CD4-positive, alpha-beta memory T cell (primary cell): ENCODE data around the gene GNPTAB. TPM values are rescaled to one million over a fixed set of nuclear protein-coding genes. Genes with fewer than 3 reads are reported as not detected.
"Not testable (repeated sequence)": the region's sequence is repeated elsewhere in the genome, so short reads cannot be mapped to it uniquely, and the experiment has no call there.

Experiments used
- CTCF ChIA-PET: fragments of 350-600 bp; sonication (Branson Sonifier 250); formaldehyde crosslinking; loops from one replicate; lab custom pipeline; 2021; ENCODE audit warnings: inconsistent platforms; ENCODE audit not compliant: partially characterized antibody; lab: Charles Lee
- POLR2A ChIA-PET: fragments of 350-600 bp; sonication (Branson Sonifier 250); formaldehyde crosslinking; loops from one replicate; lab custom pipeline; 2021; ENCODE audit not compliant: partially characterized antibody; lab: Charles Lee
- DNase-seq, 5 donors: peaks; one replicate each; pipeline versions ENCODE4 v3.0.0 to v3.0.0-alpha.2; 2020 to 2022; ENCODE audit warnings: mixed read lengths in 1 of 5
- H3K27ac ChIP-seq: one replicate; pipeline ENCODE4 v1.7.0; 2013; ENCODE audit warnings: low read depth, low read length
- H3K27me3 ChIP-seq: 2 replicates; pipeline ENCODE4 v1.7.0; 2013; ENCODE audit warnings: mild to moderate bottlenecking, low read length, moderate library complexity; ENCODE audit not compliant: insufficient read depth
- H3K36me3 ChIP-seq: 2 replicates; pipeline ENCODE4 v1.7.0; 2013; ENCODE audit warnings: mild to moderate bottlenecking, low read length, moderate library complexity; ENCODE audit not compliant: insufficient read depth
- H3K4me1 ChIP-seq: 2 replicates; pipeline ENCODE4 v1.7.0; 2013; ENCODE audit warnings: mild to moderate bottlenecking, low read length, moderate library complexity; ENCODE audit not compliant: insufficient read depth
- H3K4me3 ChIP-seq, 2 donors: one replicate each; pipeline ENCODE4 v1.7.0; 2013; ENCODE audit warnings: low read length in 2 of 2, mild to moderate bottlenecking in 1 of 2
- H3K9me3 ChIP-seq, 2 donors: one replicate each; pipeline ENCODE4 v1.7.0; 2013; ENCODE audit warnings: low read length in 2 of 2, control low read depth in 1 of 2; ENCODE audit not compliant: control insufficient read depth in 1 of 2
- H3K27ac Mint-ChIP-seq, 7 donors: one replicate each; pipeline ENCODE4 v1.8.0; 2020 to 2021; ENCODE audit warnings: mixed read lengths in 7 of 7, mild to moderate bottlenecking in 6 of 7, inconsistent platforms in 3 of 7, moderate library complexity in 3 of 7
- H3K27me3 Mint-ChIP-seq, 2 donors: one replicate each; pipeline ENCODE4 v1.8.0; 2020 to 2021; ENCODE audit warnings: mixed read lengths in 2 of 2
- H3K36me3 Mint-ChIP-seq, 2 donors: one replicate each; pipeline ENCODE4 v1.8.0; 2020 to 2021; ENCODE audit warnings: mixed read lengths in 2 of 2, inconsistent platforms in 1 of 2, mild to moderate bottlenecking in 1 of 2
- H3K4me1 Mint-ChIP-seq, 4 donors: one replicate each; pipeline ENCODE4 v1.8.0; 2020 to 2021; ENCODE audit warnings: mixed read lengths in 4 of 4, mild to moderate bottlenecking in 1 of 4
- H3K4me3 Mint-ChIP-seq, 8 donors: one replicate each; pipeline ENCODE4 v1.8.0; 2020 to 2021; ENCODE audit warnings: mixed read lengths in 8 of 8, mild to moderate bottlenecking in 7 of 8, moderate library complexity in 6 of 8, inconsistent platforms in 3 of 8
- H3K9me3 Mint-ChIP-seq, 8 donors: one replicate each; pipeline ENCODE4 v1.8.0; 2020 to 2021; ENCODE audit warnings: mixed read lengths in 8 of 8, mild to moderate bottlenecking in 5 of 8, inconsistent platforms in 3 of 8, moderate library complexity in 1 of 8
- intact Hi-C: fragments of 100-400 bp; cut with micrococcal nuclease; formaldehyde crosslinking; loops from one replicate; pipeline ENCODE4 v1.15.1; 2023
- polyA plus RNA-seq, 2 donors: library from polyadenylated mRNA; unstranded; fragments of 300-500 nt; fragmentation: Illumina TruSeq; gene quantifications; one replicate each; pipeline ENCODE4 v1.2.3, GENCODE V29; 2021
- total RNA-seq, 2 experiments: library from RNA; stranded (reverse); gene quantifications; one replicate each; pipeline ENCODE4 v1.2.3, GENCODE V29; 2021

The GNPTAB gene
- total and polyA plus RNA-seq, 4 experiments from 2014 or later: 15.3 to 42.8 (median 34.1) TPM

DNA sequence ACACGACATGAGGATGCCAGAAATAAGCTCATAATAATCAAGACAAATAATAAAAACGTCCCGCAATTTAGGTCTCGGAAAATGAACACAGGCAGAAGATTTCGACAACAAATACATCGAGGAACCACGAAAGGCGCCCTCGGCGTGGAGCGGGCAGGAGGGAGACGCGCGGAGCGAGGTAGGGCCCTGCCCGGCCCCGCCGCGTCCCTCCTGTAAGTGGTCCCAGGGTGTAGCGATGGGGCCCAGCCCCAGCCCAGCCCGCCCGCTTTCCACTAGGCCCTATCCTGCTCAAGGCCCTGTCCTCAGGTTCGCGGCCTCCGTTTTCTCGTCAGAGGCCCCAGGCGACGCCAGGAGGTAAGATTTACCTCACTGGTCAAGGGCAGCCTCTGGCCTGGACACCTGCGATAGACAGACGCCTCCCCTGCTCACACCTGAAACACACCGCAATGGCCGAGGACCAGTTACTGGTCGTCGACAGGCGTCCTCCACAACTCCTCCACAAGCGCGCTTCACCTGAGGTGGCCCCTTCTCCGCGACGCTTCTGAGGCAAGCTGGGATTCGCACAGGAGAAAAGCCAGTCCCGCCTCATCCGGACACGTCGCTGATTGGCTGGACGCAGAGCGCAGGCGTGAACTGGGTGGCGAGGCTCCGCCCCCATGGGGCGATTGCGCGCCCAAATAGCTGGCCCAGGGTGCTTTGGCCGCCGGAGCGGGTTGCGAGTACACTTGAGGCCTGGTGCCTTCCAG lies 91.7 kb downstream of the GNPTAB start, which contains the start of gene SYCP3:
Gene SYCP3, minus strand, starts transcription at position 543 of the 746 bp plus-strand sequence. CDS start 1,527 bp downstream, outside the sequence.
- peaks cover 17% of the 10 kb centered on the region in 2 donors for H3K36me3 Mint-ChIP-seq
- Histone ChIP-seq H3K4me3 (no peak within 1 kb of the TSS), H3K27me3 (no peaks in the 10 kb centered on the region), H3K36me3 (no peaks in the 10 kb centered on the region), H3K9me3 (no peaks in the 10 kb centered on the region), H3K4me1 (no peaks in the 10 kb centered on the region), H3K27ac (no peak within 1 kb of the TSS)
- no peak within 1 kb of the TSS for H3K27ac Mint-ChIP-seq
- H3K4me1 Mint-ChIP-seq: peaks cover 0 to 9% (median 3%) of the 10 kb centered on the region in 4 donors
- no peak within 1 kb of the TSS for H3K4me3 Mint-ChIP-seq
- ChIA-PET CTCF (no interaction called here), POLR2A (no interaction called here)
- H3K9me3 Mint-ChIP-seq: no peaks in the 10 kb centered on the region
- no peaks in the 10 kb centered on the region for H3K27me3 Mint-ChIP-seq
- no peak for DNase-seq
- intact Hi-C loops: no loop called here

DNA sequence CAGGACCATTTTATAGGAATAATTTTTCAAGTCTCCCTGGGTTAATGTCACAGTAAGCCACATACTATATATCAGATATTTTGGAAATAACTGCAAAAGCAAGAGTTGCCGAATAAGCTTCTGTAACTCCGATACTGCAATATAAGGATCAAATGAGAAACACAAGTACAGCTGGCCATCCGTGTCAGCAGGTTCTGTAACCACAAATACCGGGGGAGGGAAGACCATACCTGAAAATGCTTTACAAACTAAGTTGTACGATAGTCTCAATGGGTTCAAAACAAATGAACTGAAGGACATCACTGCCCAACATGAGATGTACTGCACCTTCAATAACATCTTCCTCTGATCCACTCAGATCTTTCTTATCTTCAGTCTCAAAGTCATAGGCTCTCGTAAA lies 93.3 kb downstream of the GNPTAB start:
- Mint-ChIP-seq H3K27me3 (no peaks in the 10 kb centered on the region), H3K4me1 (no peaks in the 10 kb centered on the region), H3K4me3 (no peak overlapping the region), H3K36me3 (peaks cover 8 to 14% of the 10 kb centered on the region in 2 donors), H3K27ac (no peak overlapping the region), H3K9me3 (no peaks in the 10 kb centered on the region)
- ChIA-PET POLR2A (no interaction called here), CTCF (interaction anchor here (0.9 kb wide), 1 partner anchor 22 kb away, joined by 3 read pairs; no protein-coding TSS in a partner anchor)
- Histone ChIP-seq H3K36me3 (no peaks in the 10 kb centered on the region), H3K9me3 (no peaks in the 10 kb centered on the region), H3K4me1 (no peaks in the 10 kb centered on the region), H3K4me3 (no peak overlapping the region), H3K27ac (no peak overlapping the region), H3K27me3 (no peaks in the 10 kb centered on the region)
- intact Hi-C loops: no loop called here
- DNase-seq: no peak

DNA sequence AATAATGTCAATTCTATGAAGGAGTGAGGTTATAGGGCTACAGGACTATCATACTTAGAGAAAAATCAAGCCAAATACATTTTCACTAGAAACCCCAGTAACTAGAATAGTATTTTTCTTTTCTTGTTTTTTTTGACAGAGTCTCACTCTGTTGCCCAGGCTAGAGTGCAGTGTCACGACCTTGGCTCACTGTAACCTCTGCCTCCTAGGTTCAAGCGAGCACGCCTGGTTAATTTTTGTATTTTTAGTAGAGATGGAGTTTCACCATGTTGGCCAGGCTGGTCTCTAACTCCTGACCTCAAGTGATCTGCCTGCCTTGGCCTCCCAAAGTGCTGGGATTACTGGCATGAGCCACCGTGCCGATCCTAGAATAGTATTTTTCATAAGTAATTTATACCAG lies 96.3 kb downstream of the GNPTAB start:
- DNase-seq, H3K27me3 ChIP-seq, H3K27ac ChIP-seq, H3K4me3 ChIP-seq, H3K9me3 ChIP-seq, H3K4me1 Mint-ChIP-seq, H3K9me3 Mint-ChIP-seq, intact Hi-C loops, CTCF ChIA-PET, H3K4me1 ChIP-seq, H3K27ac Mint-ChIP-seq, H3K27me3 Mint-ChIP-seq, H3K4me3 Mint-ChIP-seq, H3K36me3 ChIP-seq, POLR2A ChIA-PET: not testable (repeated sequence)
- peaks cover 13 to 20% of the 10 kb centered on the region in 2 donors for H3K36me3 Mint-ChIP-seq

DNA sequence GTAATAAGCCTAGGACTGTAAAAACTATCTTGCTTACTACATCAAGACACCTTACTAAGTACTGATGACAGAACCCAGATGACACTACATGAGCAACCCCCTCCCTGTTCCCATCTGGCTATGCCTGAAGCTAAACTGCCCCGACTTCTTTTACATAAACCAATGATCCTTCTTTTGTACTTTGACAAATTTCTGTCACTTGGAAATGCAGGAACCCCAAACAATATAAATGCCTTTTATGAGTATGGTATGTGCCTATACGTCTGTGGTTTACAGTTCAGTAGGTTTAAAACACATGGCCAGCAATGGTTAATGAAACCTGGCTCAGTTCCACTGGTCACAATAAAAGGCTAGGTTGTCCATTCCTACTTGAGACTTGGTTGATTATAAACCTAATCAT lies 97.6 kb downstream of the GNPTAB start:
- Histone ChIP-seq H3K4me1 (no peaks in the 10 kb centered on the region), H3K36me3 (no peaks in the 10 kb centered on the region), H3K9me3 (no peaks in the 10 kb centered on the region), H3K4me3 (no peak overlapping the region), H3K27me3 (no peaks in the 10 kb centered on the region), H3K27ac (no peak overlapping the region)
- H3K27ac Mint-ChIP-seq: peak overlapping the region in 1 of 7 donors; percentile 3
- ChIA-PET POLR2A (no interaction called here), CTCF (interaction anchor here (0.8 kb wide), 1 partner anchor 18 kb away, joined by 3 read pairs; no protein-coding TSS in a partner anchor)
- H3K9me3 Mint-ChIP-seq: peaks cover 0 to 2% (median 0%) of the 10 kb centered on the region in 8 donors
- intact Hi-C loops: no loop called here
- H3K4me3 Mint-ChIP-seq: no peak overlapping the region
- no peaks in the 10 kb centered on the region for H3K4me1 Mint-ChIP-seq
- H3K27me3 Mint-ChIP-seq: no peaks in the 10 kb centered on the region
- DNase-seq: no peak
- peaks cover 17 to 29% of the 10 kb centered on the region in 2 donors for H3K36me3 Mint-ChIP-seq

DNA sequence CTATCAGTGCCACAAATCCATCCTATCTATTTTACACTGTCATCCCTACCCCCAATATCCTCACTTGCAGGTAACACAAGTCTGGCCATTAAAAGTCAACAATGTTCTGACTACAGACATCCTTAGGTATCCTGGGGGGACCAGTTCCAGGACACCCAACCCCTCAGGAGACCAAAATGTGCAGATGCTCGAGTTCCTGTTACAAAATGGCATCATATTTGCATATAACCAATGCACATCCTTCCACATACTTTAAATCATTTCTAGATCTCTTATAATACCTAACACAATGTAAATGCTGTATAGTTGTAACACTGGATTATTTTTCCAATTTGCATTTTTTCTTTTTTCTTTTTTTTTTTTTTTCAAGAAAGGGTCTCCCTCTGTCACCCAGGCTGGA lies 98.4 kb downstream of the GNPTAB start:
- H3K27ac Mint-ChIP-seq: peak overlapping the region in 1 of 7 donors; percentile 20
- peaks cover 0 to 2% (median 0%) of the 10 kb centered on the region in 8 donors for H3K9me3 Mint-ChIP-seq

DNA sequence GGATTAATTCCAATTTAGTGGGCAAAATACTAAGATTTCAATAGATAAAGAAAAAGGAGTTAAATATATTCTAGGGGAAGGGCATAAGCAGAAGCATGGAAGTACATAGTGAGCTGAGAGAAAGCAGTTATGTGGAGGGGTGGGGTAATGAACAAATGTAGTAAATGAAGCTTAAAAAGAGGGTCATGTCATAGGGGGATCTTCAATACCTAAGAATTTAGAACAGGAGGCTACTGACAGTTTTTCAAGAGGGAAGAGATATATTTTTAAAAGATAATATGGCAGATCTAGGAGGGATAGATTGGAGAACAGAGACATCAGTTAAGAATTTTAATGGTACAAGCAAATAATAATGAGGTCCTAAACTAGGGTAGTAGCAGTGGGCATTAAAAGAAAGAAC lies 100.9 kb downstream of the GNPTAB start:
- CTCF ChIA-PET: no interaction called here

More for the DNA sequence above, 98.4 kb downstream of the GNPTAB start:
- no peaks in the 10 kb centered on the region for H3K9me3 ChIP-seq
- CTCF ChIA-PET: no interaction called here
- no peak for DNase-seq
- no peak overlapping the region for H3K4me3 ChIP-seq
- Mint-ChIP-seq H3K27me3 (no peaks in the 10 kb centered on the region), H3K4me3 (no peak overlapping the region), H3K4me1 (no peaks in the 10 kb centered on the region), H3K36me3 (peaks cover 11 to 25% of the 10 kb centered on the region in 2 donors)
- H3K4me1 ChIP-seq: no peaks in the 10 kb centered on the region
- no peaks in the 10 kb centered on the region for H3K27me3 ChIP-seq
- H3K27ac ChIP-seq: no peak overlapping the region
- intact Hi-C loops: no loop called here
- POLR2A ChIA-PET: no interaction called here
- H3K36me3 ChIP-seq: no peaks in the 10 kb centered on the region

DNA sequence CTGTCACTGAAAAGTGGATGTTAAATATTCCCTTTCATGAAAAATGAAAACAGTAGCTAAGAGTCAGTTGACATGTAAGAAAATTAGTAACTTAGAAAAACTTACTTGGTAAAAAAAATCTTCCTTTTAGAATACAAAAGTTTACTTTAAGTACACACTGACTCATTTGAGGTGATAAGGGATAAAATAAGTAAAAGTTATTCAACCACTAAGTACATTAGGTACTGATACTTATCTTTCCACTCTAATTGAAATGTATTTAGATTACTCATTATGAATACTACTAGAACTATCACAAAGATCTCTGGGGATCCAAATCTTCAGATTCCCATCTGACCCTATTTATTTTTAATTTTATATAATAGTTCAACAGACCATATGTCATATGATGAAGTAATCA lies 103.7 kb downstream of the GNPTAB start:
- CTCF ChIA-PET: no interaction called here

More for the DNA sequence above, 100.9 kb downstream of the GNPTAB start:
- H3K27me3 ChIP-seq: no peaks in the 10 kb centered on the region
- H3K4me3 ChIP-seq: no peak overlapping the region
- Mint-ChIP-seq H3K9me3 (peaks cover 0 to 2% (median 0%) of the 10 kb centered on the region in 8 donors), H3K4me1 (peaks cover 0 to 3% (median 0%) of the 10 kb centered on the region in 4 donors), H3K4me3 (no peak overlapping the region), H3K27ac (peak overlapping the region in 1 of 7 donors; percentile 44), H3K36me3 (peaks cover 17 to 24% of the 10 kb centered on the region in 2 donors), H3K27me3 (no peaks in the 10 kb centered on the region)
- no peaks in the 10 kb centered on the region for H3K36me3 ChIP-seq
- no peak overlapping the region for H3K27ac ChIP-seq
- DNase-seq: no peak
- POLR2A ChIA-PET: no interaction called here
- intact Hi-C loops: no loop called here
- H3K9me3 ChIP-seq: no peaks in the 10 kb centered on the region
- H3K4me1 ChIP-seq: no peaks in the 10 kb centered on the region

More for the DNA sequence above, 103.7 kb downstream of the GNPTAB start:
- intact Hi-C loops: no loop called here
- H3K9me3 Mint-ChIP-seq: no peaks in the 10 kb centered on the region
- no peak overlapping the region for H3K27ac Mint-ChIP-seq
- Histone ChIP-seq H3K36me3 (no peaks in the 10 kb centered on the region), H3K27ac (no peak overlapping the region), H3K4me3 (no peak overlapping the region), H3K27me3 (no peaks in the 10 kb centered on the region), H3K9me3 (no peaks in the 10 kb centered on the region), H3K4me1 (no peaks in the 10 kb centered on the region)
- peaks cover 0 to 3% (median 0%) of the 10 kb centered on the region in 4 donors for H3K4me1 Mint-ChIP-seq
- H3K36me3 Mint-ChIP-seq: peaks cover 14 to 18% of the 10 kb centered on the region in 2 donors
- H3K27me3 Mint-ChIP-seq: no peaks in the 10 kb centered on the region
- POLR2A ChIA-PET: no interaction called here
- no peak for DNase-seq
- H3K4me3 Mint-ChIP-seq: no peak overlapping the region
